ENCODE results near the gene TMEM87B.

DNA sequence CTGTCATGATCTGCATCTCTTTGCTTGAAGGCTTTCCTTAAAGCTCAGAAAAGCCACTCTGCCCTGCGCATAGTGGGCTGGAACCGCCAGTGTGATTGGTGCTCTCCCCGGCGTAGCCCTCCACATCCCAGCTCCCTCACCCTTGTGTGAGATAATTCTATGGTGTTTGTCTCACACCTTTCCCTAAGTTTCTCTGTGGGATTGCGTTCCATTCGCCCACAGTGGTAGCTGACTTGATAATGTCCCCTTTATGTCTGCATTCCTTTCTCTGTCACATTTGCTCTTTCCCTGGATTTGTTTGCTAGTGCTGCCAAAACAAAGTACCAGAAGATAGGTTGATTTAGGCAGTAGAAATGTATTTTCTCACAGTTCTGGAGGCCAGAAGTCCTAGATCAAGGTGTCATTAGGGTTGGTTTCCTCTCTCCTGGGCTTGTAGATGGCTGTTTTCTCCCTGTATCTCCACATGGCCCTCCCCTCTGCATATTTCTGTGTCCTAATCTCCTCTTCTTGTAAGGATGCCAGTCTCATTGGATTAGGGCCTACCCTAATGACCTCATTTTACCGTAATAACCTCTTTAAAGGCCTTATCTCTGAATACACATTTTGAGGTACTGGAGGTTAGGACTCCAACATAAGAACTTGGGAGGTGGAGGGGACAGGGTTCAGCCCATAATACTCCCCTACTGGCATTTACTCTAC, 7.4 kb upstream of the TMEM87B start:
- TF ChIP-seq, protein P1, sequence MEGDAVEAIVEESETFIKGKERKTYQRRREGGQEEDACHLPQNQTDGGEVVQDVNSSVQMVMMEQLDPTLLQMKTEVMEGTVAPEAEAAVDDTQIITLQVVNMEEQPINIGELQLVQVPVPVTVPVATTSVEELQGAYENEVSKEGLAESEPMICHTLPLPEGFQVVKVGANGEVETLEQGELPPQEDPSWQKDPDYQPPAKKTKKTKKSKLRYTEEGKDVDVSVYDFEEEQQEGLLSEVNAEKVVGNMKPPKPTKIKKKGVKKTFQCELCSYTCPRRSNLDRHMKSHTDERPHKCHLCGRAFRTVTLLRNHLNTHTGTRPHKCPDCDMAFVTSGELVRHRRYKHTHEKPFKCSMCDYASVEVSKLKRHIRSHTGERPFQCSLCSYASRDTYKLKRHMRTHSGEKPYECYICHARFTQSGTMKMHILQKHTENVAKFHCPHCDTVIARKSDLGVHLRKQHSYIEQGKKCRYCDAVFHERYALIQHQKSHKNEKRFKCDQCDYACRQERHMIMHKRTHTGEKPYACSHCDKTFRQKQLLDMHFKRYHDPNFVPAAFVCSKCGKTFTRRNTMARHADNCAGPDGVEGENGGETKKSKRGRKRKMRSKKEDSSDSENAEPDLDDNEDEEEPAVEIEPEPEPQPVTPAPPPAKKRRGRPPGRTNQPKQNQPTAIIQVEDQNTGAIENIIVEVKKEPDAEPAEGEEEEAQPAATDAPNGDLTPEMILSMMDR (IDR thresholded peaks at IDR 0.05): no peak
- TF ChIP-seq POLR2A (IDR thresholded peaks at IDR 0.05): no peak

Measured in thyroid gland (tissue), 4 donors.